Measurements from ENCODE around the gene COG5. TPM values are rescaled to one million over a fixed set of nuclear protein-coding genes. Genes with fewer than 3 reads are reported as not detected.

Gene COG5
- total and polyA plus RNA-seq, 2 experiments from 2014 or later: 15.8 to 53.5 TPM

- DNase-seq (ENCODE audit: low spot score): no peak
- no peaks in the 10 kb centered on the region for H3K4me1 ChIP-seq (ENCODE audit: insufficient read depth)
- no peaks in the 10 kb centered on the region for H3K27me3 ChIP-seq
- H3K9me3 ChIP-seq (ENCODE audit: low read depth): no peaks in the 10 kb centered on the region
- H3K36me3 ChIP-seq (replicated peaks; ENCODE audit: insufficient read depth, low read depth): no peaks in the 10 kb centered on the region
- WGBS (ENCODE audit: low lambda C conversion rate, missing lambda C conversion rate): 72% methylated on average over 2 of the region's 2 CpGs
- H2AFZ ChIP-seq: no peak overlapping the region
- H3K4me3 ChIP-seq: no peak overlapping the region
- H3K4me2 ChIP-seq: no peak overlapping the region
- TF ChIP-seq CTCF (IDR thresholded peaks at IDR 0.05; ENCODE audit: poor library complexity): no peak
- TF ChIP-seq EZH2 (IDR thresholded peaks at IDR 0.05; ENCODE audit: borderline replicate concordance): no peak
- TF ChIP-seq EZH2phosphoT487 (IDR thresholded peaks at IDR 0.05; ENCODE audit: low read depth, severe bottlenecking, unreplicated experiment): no peak
- H3K79me2 ChIP-seq: no peaks in the 10 kb centered on the region
- no peak overlapping the region for H3K27ac ChIP-seq
- H3K9me2 ChIP-seq (replicated peaks; ENCODE audit: insufficient read depth): no peaks in the 10 kb centered on the region
- no peaks in the 10 kb centered on the region for H4K20me1 ChIP-seq (ENCODE audit: insufficient read depth, poor library complexity, severe bottlenecking)
These were observed 286.4 kb downstream of the COG5 start for GRCh38 chr7:107277331-107277730.

- 97% methylated on average over 4 of the region's 4 CpGs for WGBS (ENCODE audit: low lambda C conversion rate, missing lambda C conversion rate)
- H3K4me2 ChIP-seq: no peak overlapping the region
- H3K79me2 ChIP-seq: no peaks in the 10 kb centered on the region
- H3K9me2 ChIP-seq (replicated peaks; ENCODE audit: insufficient read depth): no peaks in the 10 kb centered on the region
- no peaks in the 10 kb centered on the region for H3K9me3 ChIP-seq (ENCODE audit: low read depth)
- H4K20me1 ChIP-seq (ENCODE audit: insufficient read depth, poor library complexity, severe bottlenecking): no peaks in the 10 kb centered on the region
- no peaks in the 10 kb centered on the region for H3K36me3 ChIP-seq (replicated peaks; ENCODE audit: insufficient read depth, low read depth)
- no peak overlapping the region for H3K4me3 ChIP-seq
- H3K27me3 ChIP-seq: no peaks in the 10 kb centered on the region
- H2AFZ ChIP-seq: no peak overlapping the region
- no peaks in the 10 kb centered on the region for H3K4me1 ChIP-seq (ENCODE audit: insufficient read depth)
- TF ChIP-seq EZH2phosphoT487 (IDR thresholded peaks at IDR 0.05; ENCODE audit: low read depth, severe bottlenecking, unreplicated experiment) (no peak), CTCF (IDR thresholded peaks at IDR 0.05; ENCODE audit: poor library complexity) (no peak), EZH2 (IDR thresholded peaks at IDR 0.05; ENCODE audit: borderline replicate concordance) (no peak)
- H3K27ac ChIP-seq: no peak overlapping the region
- no peak for DNase-seq (ENCODE audit: low spot score)
These were observed 287.4 kb downstream of the COG5 start for GRCh38 chr7:107276220-107276827.

GRCh38 chr7:107274506-107274905 lies 289.2 kb downstream of the COG5 start:
- H3K27me3 ChIP-seq: no peaks in the 10 kb centered on the region
- no peak overlapping the region for H2AFZ ChIP-seq
- H3K4me1 ChIP-seq (ENCODE audit: insufficient read depth): no peaks in the 10 kb centered on the region
- TF ChIP-seq EZH2 (IDR thresholded peaks at IDR 0.05; ENCODE audit: borderline replicate concordance): no peak
- TF ChIP-seq CTCF (IDR thresholded peaks at IDR 0.05; ENCODE audit: poor library complexity): no peak
- no peak for TF ChIP-seq EZH2phosphoT487 (IDR thresholded peaks at IDR 0.05; ENCODE audit: low read depth, severe bottlenecking, unreplicated experiment)
- H3K27ac ChIP-seq: no peak overlapping the region
- no peaks in the 10 kb centered on the region for H3K79me2 ChIP-seq
- H3K4me3 ChIP-seq: no peak overlapping the region
- no peak overlapping the region for H3K4me2 ChIP-seq
- WGBS (ENCODE audit: low lambda C conversion rate, missing lambda C conversion rate): 92% methylated on average over 5 of the region's 5 CpGs
- DNase-seq (ENCODE audit: low spot score): peak; percentile 10
- H3K9me3 ChIP-seq (ENCODE audit: low read depth): no peaks in the 10 kb centered on the region
- H3K9me2 ChIP-seq (replicated peaks; ENCODE audit: insufficient read depth): no peaks in the 10 kb centered on the region
- no peaks in the 10 kb centered on the region for H3K36me3 ChIP-seq (replicated peaks; ENCODE audit: insufficient read depth, low read depth)
- H4K20me1 ChIP-seq (ENCODE audit: insufficient read depth, poor library complexity, severe bottlenecking): no peaks in the 10 kb centered on the region
